Right renal cortex interstitium (tissue), 3 donors: ENCODE results near the gene DNAJC1. TPM values are rescaled to one million over a fixed set of nuclear protein-coding genes. Genes with fewer than 3 reads are reported as not detected.

Experiments
- DNase-seq, 3 donors: peaks; one replicate each; pipeline ENCODE4 v3.0.0-alpha.2; 2013; ENCODE audit warnings: low read depth in 3 of 3, low spot score in 2 of 3
- polyA plus RNA-seq, 3 donors: library from polyadenylated mRNA; unstranded; fragments of 120-200 nt; gene quantifications; one replicate each; pipeline ENCODE4 v1.2.1, GENCODE V29; 2013; ENCODE audit not compliant: insufficient read length in 3 of 3

Gene DNAJC1
- polyA plus RNA-seq, 3 donors = 31.1 to 36.3 (median 32.8) TPM

- DNase-seq = no peak
These were observed 212.3 kb downstream of the DNAJC1 start for GRCh38 chr10:21791276-21791675.

- no peak for DNase-seq
These were observed 226.6 kb downstream of the DNAJC1 start for GRCh38 chr10:21776883-21777282.

GRCh38 chr10:21771219-21771618 lies 232.3 kb downstream of the DNAJC1 start:
- no peak for DNase-seq

GRCh38 chr10:21769041-21769440 lies 234.5 kb downstream of the DNAJC1 start:
- DNase-seq = no peak

GRCh38 chr10:21764466-21765189 lies 238.9 kb downstream of the DNAJC1 start:
- DNase-seq = no peak

- DNase-seq = no peak
These were observed 243.2 kb downstream of the DNAJC1 start for GRCh38 chr10:21760332-21760731.

GRCh38 chr10:21759232-21759631 lies 244.3 kb downstream of the DNAJC1 start:
- no peak for DNase-seq

GRCh38 chr10:21758696-21759095 lies 244.8 kb downstream of the DNAJC1 start:
- DNase-seq = no peak

GRCh38 chr10:21758239-21758638 lies 245.3 kb downstream of the DNAJC1 start:
- DNase-seq = no peak

- no peak for DNase-seq
These were observed 246.2 kb downstream of the DNAJC1 start for GRCh38 chr10:21757185-21757901.

GRCh38 chr10:21756707-21757106 lies 246.8 kb downstream of the DNAJC1 start:
- DNase-seq = no peak

GRCh38 chr10:21754410-21755011 lies 249.0 kb downstream of the DNAJC1 start:
- DNase-seq = no peak

GRCh38 chr10:21753497-21754270 lies 249.8 kb downstream of the DNAJC1 start:
- DNase-seq = no peak

GRCh38 chr10:21751341-21752310 lies 251.9 kb downstream of the DNAJC1 start:
- no peak for DNase-seq

- no peak for DNase-seq
These were observed 253.1 kb downstream of the DNAJC1 start for GRCh38 chr10:21750424-21750823.

- no peak for DNase-seq
These were observed 253.7 kb downstream of the DNAJC1 start for GRCh38 chr10:21749788-21750187.

- DNase-seq = no peak
These were observed 255.7 kb downstream of the DNAJC1 start for GRCh38 chr10:21747809-21748208.

GRCh38 chr10:21746118-21746517 lies 257.4 kb downstream of the DNAJC1 start:
- no peak for DNase-seq

- no peak for DNase-seq
These were observed 259.3 kb downstream of the DNAJC1 start for GRCh38 chr10:21744223-21744622.
